HL-60/S4 treated with phorbol 12-myristate 13-acetate at 8.2 ng/mL for 4 days and 3 days (cell line): ENCODE results near the gene RAD21L1.

Experiments used
- in situ Hi-C: fragments of 300-500 bp; cut with MboI; formaldehyde crosslinking; loops from 2 replicates; pipeline ENCODE4 v1.15.0; 2022; ENCODE audit warnings: low sequenced_read_pairs

RAD21L1 gene

DNA sequence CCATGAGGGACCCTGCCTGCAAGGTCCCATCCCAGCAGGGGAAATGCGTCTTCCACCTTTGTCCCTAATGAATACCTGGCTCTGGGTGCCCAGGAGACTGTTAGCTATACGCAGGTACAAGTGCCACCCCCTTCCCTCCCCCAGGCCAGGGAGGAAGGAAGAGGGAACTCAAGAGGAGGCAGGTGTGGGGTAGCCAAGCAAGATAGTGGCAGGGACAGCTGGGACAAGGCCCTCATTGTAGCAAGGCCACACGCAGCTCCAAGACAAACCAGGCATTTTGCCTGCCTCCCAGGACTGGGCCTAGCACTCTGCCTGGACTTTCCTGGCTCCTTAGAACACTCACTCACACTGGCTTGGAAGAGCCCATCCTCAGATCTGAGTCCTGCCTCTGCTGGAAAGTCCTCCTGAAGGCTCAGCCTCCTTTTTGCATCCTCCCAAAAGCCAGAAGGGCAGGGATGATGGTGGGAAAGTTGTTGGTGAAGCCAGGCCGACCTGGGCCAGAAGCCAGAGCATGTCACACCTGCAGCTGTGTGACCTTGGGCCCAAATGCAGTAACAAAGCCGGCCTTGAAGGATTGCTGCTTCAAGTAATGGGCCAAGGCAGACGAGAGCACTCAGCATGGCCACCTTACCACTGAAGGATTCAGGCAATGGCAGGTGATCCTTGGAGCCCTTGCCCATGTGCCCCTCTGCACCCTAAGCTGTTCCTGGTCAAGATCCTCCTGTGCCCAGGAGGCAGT, 68.0 kb downstream of the RAD21L1 start:
- in situ Hi-C loops, result no loop called here

DNA sequence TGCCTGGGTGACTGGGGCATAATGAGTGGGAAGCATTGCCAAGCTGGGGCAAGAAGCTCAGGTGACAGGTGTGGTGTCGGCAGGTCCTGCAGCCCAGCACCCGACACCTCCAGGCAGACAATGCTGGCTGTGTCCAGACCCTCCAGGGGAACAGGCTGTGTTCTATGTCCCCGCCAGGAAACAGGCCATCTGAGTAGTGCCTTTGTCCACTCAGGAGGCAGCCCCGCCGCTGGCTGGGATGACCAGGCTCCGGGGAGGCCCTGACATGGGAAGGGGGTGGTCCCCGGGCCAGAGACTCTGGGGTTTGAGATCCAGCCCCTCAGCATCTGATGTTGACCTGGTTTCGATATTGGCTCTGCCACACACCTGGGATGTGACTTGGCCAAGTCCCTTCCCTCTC, 68.7 kb downstream of the RAD21L1 start:
- in situ Hi-C loops, result no loop called here

DNA sequence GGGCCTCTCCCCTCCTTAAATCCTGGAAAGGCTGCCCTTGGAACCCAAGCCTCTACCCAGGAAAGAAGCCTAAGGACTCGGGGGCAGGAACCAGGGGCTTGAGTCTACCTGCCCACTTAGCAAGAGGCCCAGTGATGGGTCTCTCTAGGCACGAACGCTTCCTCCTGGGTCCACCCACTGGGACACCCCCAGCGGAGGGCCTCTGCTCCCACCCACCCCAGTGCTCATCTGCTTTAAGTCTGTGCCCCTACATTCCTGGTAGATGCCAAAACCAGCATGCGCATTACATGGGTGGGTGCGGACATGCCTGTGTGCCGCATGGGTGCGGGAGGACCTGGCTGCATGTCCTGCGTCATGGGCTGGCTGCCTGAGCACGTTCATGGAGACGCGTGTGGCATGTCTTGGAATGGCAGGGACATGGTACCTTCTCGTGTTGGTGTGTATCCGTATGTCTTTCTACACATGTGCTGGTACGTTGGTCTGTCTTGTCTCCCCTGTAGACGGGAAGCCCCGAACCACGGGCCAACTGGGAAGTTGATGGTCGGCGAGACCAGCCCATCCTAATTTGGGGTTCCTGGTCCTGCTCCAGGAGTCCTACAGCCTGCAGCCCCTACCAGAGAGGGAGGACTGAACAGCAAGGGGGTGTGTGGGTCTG, 69.6 kb downstream of the RAD21L1 start:
- in situ Hi-C loops, result no loop called here

GRCh38 chr20:1296117-1296610, 70.3 kb downstream of the RAD21L1 start:
- in situ Hi-C loops, result no loop called here

GRCh38 chr20:1296922-1297321, 71.1 kb downstream of the RAD21L1 start:
- in situ Hi-C loops, result no loop called here

DNA sequence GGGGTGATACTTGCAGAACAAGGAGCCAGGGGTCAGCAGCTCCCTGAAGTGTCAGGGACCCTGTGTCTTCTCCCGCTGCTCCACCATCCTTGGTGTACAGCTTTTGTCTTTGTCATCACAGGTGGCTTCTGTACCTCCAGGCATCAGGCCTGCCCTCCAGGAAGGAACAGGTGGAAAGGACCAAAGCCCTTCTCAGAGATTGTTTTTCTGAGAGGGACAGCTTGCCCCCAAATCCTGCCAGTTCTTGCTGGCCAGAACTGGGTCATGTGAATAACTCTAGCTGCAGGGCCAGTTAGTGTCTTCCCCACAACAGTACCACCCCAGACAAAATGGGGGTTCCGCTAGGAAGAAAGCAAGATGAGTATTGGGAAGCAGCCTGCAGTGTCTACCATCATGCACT, 71.6 kb downstream of the RAD21L1 start:
- in situ Hi-C loops, result no loop called here

DNA sequence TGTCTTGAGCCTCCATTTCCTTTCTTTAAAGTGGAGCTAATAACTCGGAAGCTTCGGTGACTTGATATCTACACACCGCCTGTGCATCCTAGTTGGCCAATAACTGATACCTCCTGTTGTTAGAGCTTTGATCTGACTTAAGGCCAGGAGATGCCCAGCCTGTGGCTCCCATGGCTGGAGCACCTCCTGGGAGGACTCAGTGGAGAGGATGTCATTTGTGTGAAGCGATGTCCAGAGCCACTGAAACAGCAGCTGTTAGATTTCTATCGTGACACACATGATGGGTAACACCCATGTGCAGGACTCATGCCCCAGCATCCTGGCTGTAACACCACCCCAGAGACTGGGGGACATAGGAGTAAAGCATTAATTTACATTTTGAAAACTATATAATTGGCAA, 72.3 kb downstream of the RAD21L1 start:
- in situ Hi-C loops, result no loop called here

- in situ Hi-C loops, result no loop called here
Measured at GRCh38 chr20:1298888-1299511, 73.2 kb downstream of the RAD21L1 start.

DNA sequence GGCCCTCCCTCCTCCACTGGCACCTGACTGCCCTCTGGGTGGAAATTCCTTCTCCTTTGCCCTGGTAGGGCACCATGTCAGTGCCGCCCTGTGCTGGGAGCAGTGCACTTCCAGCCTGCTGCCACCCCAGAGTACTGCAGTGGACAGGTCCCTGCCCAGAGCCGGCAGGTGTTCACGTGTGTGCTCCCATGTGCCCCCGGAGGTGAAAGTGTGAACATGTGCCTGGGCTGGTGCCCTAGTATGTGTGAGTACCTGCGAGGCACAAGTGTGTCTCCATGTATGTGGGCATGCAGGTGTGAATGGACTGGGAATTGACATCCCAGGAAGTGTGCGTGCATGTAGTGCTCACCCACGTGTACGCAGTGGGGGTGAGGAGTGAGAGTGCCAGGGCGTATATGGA, 73.7 kb downstream of the RAD21L1 start:
- in situ Hi-C loops, result no loop called here

GRCh38 chr20:1300083-1300840, 74.4 kb downstream of the RAD21L1 start:
- in situ Hi-C loops, result no loop called here

GRCh38 chr20:1301031-1301529, 75.2 kb downstream of the RAD21L1 start:
- in situ Hi-C loops, result no loop called here

GRCh38 chr20:1302685-1303541, 77.1 kb downstream of the RAD21L1 start:
- in situ Hi-C loops, result no loop called here

DNA sequence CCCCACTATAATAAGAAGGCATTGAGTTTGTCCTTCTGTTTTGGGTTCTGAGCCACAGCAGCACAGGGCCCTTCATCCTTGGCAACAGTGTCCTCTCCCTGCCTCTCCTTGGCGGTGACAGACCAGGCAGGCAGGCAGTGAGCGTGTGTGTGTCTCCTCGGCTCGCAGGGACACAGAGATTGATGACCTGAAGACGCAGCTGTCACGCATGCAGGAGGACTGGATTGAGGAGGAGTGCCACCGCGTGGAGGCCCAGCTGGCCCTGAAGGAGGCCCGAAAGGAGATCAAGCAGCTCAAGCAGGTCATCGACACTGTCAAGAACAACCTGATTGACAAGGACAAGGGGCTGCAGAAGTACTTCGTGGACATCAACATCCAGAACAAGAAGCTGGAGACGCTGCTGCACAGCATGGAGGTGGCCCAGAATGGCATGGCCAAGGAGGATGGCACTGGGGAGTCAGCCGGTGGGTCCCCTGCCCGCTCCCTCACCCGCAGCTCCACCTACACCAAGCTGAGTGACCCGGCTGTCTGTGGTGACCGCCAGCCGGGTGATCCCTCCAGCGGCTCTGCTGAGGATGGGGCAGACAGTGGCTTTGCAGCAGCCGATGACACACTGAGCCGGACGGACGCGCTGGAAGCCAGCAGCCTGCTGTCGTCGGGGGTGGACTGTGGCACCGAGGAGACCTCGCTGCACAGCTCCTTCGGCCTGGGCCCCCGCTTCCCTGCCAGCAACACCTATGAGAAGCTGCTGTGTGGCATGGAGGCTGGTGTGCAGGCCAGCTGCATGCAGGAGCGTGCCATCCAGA, 79.1 kb downstream of the RAD21L1 start:
- in situ Hi-C loops, result no loop called here
